ENCODE results near the gene EEF1G.
"Not testable (repeated sequence)": the region's sequence is repeated elsewhere in the genome, so short reads cannot be mapped to it uniquely, and the experiment has no call there.

Gene EEF1G

DNA sequence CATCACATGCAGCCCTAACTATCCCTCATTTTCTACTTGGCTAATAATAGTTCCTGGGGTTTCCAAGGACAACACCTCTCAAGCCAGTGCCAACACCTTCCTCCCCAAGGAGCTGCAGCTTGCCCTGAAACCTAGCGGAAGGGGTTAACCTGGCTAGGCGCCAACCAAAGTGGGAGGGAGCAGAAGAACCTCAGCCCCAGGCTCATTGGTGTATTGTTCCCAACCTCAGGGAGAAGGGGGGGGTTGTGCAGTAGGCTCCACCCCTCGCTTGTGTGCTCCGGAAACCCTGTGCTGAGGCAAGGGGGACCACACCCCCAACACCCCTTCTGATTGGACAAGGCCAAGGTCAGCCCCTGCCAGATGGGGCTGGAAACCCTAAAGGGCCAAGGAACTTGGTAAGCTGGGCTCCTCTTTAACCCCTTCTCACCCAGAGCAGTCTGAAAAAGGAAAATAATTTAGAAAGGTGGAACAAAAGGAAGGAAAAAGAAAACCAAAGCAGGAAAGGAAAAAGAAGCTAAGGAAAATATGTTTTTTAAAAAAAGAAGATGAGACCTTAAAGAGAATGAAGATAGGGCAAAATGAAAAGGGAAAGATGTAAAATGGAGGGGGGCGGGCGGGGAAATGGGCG is 25.5 kb upstream of the EEF1G start:
- Mint-ChIP-seq H3K27me3 (peaks cover 2% of the 10 kb centered on the region), H3K4me1 (peaks cover 47% of the 10 kb centered on the region), H3K9me3 (no peaks in the 10 kb centered on the region), H3K36me3 (ENCODE audit: low read depth) (peaks cover 72% of the 10 kb centered on the region), H3K27ac (peak overlapping the region; percentile 94), H3K4me3 (peak overlapping the region; percentile 91)
- ATAC-seq (peak; percentile 75), DNase-seq (peak; percentile 95)

DNA sequence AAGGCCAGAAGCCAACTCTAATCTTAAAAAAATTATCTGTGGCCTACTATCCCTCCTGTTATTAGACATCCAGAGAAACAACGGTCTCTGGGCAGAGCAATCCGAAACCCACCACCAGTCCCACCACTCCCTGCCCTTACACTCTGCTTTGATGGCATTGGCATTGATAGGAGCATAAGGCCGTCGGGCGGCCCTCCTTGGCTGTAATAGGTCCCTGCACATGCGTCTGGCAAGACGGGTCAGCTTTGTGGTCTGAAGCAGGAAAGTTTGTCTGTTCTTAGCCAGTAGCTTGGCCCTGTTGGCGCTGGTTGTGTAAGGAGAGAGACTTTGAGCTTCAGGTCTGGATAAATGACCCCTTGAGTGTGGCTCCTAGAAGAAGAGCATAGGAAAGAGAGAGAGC is 21.4 kb upstream of the EEF1G start:
- H3K4me3 Mint-ChIP-seq, result no peak overlapping the region
- peaks cover 73% of the 10 kb centered on the region for H3K36me3 Mint-ChIP-seq (ENCODE audit: low read depth)
- H3K4me1 Mint-ChIP-seq, result peaks cover 63% of the 10 kb centered on the region
- H3K27me3 Mint-ChIP-seq, result peaks cover 4% of the 10 kb centered on the region
- DNase-seq (no peak), ATAC-seq (no peak)
- peak overlapping the region; percentile 54 for H3K27ac Mint-ChIP-seq
- no peaks in the 10 kb centered on the region for H3K9me3 Mint-ChIP-seq

DNA sequence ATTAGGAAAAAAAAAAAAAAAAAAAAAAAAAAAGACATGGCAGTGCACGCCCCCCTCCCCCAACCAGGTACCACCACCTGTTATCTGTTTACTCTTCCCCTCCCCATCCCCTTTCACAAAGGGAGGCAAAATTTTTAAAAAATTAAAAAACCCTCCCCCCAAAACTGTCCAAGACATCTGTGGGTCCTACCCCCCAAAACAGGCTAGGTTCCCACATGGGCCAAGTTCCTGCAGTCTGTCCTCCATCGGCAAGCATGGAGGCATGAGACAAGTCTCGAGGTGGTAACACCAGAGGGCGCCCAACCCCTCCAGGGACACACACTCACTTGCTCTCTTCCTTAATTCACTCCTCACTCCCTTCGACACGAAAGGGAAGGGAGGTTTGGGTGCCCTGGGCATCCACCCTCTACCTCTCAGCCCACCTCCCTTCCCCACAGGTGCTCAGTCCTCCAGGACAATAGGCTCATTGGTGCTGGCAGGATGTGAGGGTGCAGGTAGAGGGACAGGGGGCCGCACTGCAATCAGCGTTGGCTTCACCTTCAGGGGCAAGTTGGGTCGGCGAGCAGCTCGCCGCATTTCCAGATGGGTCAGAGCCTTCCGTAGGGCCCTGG is 19.8 kb upstream of the EEF1G start:
- ATAC-seq (peak; percentile 27), DNase-seq (peak; percentile 81)
- Mint-ChIP-seq H3K36me3 (ENCODE audit: low read depth) (peaks cover 63% of the 10 kb centered on the region), H3K9me3 (no peaks in the 10 kb centered on the region), H3K27me3 (peaks cover 4% of the 10 kb centered on the region), H3K4me1 (peaks cover 58% of the 10 kb centered on the region), H3K27ac (peak overlapping the region; percentile 84), H3K4me3 (peak overlapping the region; percentile 66)

DNA sequence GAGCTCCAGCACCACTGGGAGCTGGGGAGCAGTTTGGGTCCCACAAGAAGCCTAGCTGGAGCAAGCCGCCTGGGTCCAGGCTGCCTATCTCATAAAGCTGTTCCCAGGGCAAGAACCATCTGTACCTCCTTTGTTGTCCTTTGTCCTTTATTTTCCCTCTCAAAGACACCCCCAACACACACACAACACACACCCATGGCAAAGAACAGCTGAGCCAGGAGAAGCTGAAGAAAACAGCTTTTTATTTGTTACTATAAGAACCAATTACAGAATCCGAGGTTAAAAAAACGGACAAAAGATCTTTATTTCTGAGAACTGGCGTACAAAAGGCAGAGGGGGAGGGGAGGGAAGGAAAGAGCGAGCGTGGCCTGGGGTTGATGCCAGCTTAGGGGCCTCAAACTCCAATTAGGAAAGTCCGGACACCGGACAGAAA is 19.3 kb upstream of the EEF1G start:
- Mint-ChIP-seq H3K27ac (peak overlapping the region; percentile 92), H3K36me3 (ENCODE audit: low read depth) (peaks cover 60% of the 10 kb centered on the region), H3K4me3 (peak overlapping the region; percentile 96), H3K4me1 (peaks cover 54% of the 10 kb centered on the region), H3K9me3 (no peaks in the 10 kb centered on the region), H3K27me3 (peaks cover 4% of the 10 kb centered on the region)
- no peak for DNase-seq
- no peak for ATAC-seq

DNA sequence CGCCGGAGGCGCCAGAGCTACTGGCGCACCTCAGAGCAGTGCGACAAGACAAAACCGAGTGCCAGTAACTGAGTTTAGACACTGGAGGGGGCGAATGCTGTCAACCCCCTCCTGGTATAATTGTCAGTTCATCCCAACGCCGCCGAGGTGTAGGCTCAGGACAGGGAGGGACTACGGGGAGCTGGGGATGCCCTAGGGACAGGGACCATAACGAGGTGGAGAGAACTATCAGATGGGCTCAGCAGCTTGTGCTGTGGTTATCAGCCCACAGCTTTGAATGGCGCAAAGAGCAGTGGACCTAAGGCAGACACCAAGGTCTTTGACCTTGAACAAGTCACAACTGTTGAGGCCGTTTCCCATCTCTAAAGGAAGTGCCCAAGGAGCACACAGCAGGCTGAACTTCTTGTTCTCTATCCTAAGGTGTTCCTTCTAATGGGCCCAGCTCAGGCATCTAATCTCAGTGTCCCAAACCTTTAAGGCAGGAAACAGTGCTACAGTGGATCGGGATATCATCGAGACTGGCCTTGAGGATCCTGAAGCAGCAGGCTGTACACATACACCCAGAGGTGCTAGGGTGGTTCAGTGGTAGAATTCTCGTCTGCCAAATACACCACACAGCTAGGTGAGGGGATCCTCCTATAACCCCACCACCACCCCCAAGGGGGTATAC is 18.6 kb upstream of the EEF1G start:
- H3K4me1 Mint-ChIP-seq, result peaks cover 56% of the 10 kb centered on the region

DNA sequence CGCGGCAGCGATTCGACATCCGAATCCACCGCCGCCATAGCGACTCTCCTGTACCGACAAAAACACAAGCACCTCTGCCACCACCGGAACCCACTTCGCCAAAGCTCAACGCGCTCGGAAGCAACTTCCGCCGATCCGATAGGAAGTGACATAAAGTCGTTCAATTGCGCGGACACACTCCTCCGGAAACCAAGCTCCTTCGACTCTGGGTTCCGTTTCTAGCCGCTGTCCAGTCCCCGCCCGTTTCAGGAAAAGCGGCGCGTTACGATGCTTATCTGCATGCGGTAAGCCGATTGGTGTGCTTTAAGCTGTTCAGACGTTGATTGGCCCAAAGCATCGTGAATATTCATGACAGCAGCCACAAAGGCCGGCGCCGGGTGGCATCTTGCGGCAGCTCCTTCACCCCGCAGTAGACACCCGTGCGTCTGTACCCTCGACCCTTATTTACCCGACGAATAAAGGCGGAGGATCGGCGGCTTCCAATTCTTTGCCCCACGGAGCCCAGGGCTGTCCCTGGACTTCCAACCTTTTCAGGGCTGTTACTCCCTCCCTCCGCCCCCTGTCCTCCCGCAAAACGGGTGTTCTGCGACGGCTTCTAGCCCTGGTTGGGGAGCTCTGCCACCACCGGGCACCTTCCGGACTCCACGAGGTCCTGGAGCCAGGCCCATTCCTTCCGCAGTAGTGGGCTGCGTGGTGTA is 17.9 kb upstream of the EEF1G start, which contains the start of gene TUT1:
Gene TUT1, minus strand, starts transcription at position 76 of the 698 bp plus-strand sequence. Its CDS starts 38 bp downstream, at position 38.
- peaks cover 53% of the 10 kb centered on the region for H3K36me3 Mint-ChIP-seq (ENCODE audit: low read depth)
- no peaks in the 10 kb centered on the region for H3K9me3 Mint-ChIP-seq
- H3K27me3 Mint-ChIP-seq, result peaks cover 4% of the 10 kb centered on the region
- ATAC-seq (peak; percentile 93), DNase-seq (peak; percentile 94)
- H3K4me3 Mint-ChIP-seq, result peak within 1 kb of the TSS; percentile 96
- peak within 1 kb of the TSS; percentile 92 for H3K27ac Mint-ChIP-seq
- peaks cover 56% of the 10 kb centered on the region for H3K4me1 Mint-ChIP-seq

More for the DNA sequence above, 18.6 kb upstream of the EEF1G start:
- Mint-ChIP-seq H3K4me3 (peak overlapping the region; percentile 96), H3K27ac (peak overlapping the region; percentile 92), H3K36me3 (ENCODE audit: low read depth) (peaks cover 58% of the 10 kb centered on the region), H3K27me3 (peaks cover 4% of the 10 kb centered on the region), H3K9me3 (no peaks in the 10 kb centered on the region)
- ATAC-seq, result no peak
- DNase-seq, result peak; percentile 17

DNA sequence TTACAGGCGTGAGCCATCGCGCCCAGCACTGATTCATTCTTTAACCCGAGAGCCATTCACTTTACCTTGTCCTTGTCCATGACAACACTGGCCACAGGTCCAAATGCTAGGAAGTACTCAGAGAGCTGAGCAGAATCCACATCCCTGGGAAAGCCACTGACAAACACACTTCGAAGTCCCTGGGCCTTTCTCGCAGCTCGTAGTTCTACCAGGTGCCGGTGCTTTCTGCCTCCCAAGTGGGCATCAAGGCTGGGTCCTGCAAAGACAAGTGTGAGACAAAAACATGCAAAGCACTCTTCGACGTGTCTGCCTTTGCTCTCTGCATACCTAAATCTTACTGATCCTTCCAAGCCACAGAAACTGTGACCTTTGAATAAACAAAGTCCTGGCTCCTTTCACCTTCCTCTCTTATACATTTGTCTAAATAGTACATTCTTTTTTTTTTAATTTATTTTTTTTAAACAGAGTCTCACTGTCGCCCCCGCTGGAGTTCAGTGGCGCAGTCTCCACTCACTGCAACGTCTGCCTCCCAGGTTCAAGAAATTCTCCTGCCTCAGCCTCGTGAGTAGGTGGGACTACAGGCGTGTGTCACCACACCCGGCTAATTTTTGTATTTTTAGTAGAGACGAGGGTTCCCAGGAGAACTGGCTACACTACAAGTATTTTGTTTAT is 15.4 kb upstream of the EEF1G start:
- Mint-ChIP-seq H3K4me3 (peak overlapping the region; percentile 96), H3K27ac (peak overlapping the region; percentile 92), H3K36me3 (ENCODE audit: low read depth) (peaks cover 39% of the 10 kb centered on the region), H3K27me3 (peaks cover 4% of the 10 kb centered on the region), H3K4me1 (peaks cover 59% of the 10 kb centered on the region), H3K9me3 (no peaks in the 10 kb centered on the region)
- DNase-seq (peak; percentile 29), ATAC-seq (no peak)

DNA sequence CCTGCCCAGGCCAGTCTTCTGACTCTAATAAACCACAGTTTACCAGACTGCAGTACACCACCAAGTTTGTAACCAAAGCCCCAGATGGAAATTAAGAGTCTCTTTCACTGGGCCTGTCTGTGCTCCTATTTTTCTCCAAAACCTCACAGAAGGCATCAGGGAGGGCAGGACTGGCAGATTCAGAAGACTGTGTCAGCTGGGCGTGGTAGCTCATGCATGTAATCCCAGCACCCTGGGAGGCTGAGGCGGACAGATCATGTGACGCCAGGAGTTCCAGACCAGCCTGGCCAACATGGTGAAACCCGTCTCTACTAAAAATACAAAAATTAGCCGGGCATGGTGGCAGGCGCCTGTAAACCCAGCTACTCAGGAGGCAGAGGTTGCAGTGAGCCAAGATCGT is 11.7 kb upstream of the EEF1G start:
- not testable (repeated sequence) for H3K27ac Mint-ChIP-seq, H3K27me3 Mint-ChIP-seq, ATAC-seq, H3K9me3 Mint-ChIP-seq, H3K4me3 Mint-ChIP-seq, DNase-seq
- Mint-ChIP-seq H3K4me1 (peaks cover 24% of the 10 kb centered on the region), H3K36me3 (ENCODE audit: low read depth) (peaks cover 28% of the 10 kb centered on the region)

DNA sequence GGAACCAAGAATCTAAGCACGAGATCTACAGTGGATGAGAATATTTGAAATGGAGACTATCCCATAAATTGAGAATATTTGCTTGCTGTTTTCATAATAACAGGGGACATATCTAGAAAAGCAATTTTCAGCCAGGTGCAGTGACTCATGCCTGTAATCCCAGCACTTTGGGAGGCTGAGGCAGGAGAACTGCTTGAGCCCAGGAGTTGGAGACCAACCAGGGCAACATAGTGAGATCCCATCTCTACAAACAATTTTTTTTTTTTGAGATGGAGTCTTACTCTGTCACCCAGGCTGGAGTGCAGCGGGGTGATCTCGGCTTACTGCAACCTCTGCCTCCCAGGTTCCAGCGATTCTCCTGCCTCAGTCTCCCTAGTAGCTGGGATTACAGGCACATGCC is 8.0 kb upstream of the EEF1G start:
- not testable (repeated sequence) for H3K9me3 Mint-ChIP-seq, ATAC-seq, H3K27me3 Mint-ChIP-seq, H3K4me3 Mint-ChIP-seq, H3K27ac Mint-ChIP-seq, DNase-seq, H3K4me1 Mint-ChIP-seq
- peaks cover 20% of the 10 kb centered on the region for H3K36me3 Mint-ChIP-seq (ENCODE audit: low read depth)

DNA sequence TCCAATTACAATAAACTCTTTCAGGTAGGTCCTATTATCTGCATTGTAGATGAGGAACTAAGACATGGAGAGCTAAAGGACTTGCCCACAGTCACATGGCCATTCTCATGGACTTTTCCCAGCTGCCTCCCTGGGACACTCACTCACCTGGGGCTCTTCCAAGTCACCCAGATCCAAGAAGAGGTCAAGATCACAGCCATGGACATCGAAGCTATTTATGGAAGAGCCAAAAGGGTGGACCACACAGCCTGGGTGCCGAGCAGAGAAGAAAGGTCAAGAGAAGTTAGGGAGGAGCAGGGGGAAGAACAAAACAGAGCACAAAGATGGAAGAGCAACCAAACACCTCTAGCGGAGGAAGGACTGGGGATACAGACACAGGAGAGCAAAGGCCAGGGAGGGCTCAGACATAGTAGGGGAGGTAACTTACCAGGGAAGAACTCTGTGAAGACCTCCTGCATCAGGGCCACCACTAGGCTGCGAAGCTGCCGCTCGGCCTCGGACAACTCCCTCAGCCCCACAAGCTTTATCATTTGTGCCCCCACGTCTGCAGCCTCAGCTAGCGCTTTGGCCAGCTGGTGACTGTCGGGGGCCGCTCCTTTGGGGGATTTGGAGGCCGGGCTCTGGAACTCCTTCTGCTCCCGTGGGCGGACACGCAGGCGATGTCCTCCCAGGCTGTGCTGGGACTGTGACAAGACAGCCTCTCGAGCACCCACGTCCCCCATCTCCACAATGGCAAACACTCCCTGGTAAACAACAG is 7.4 kb upstream of the EEF1G start:
- H3K9me3 Mint-ChIP-seq, result no peaks in the 10 kb centered on the region
- no peak overlapping the region for H3K4me3 Mint-ChIP-seq
- peaks cover 19% of the 10 kb centered on the region for H3K36me3 Mint-ChIP-seq (ENCODE audit: low read depth)
- H3K4me1 Mint-ChIP-seq, result peaks cover 4% of the 10 kb centered on the region
- H3K27ac Mint-ChIP-seq, result peak overlapping the region; percentile 67
- DNase-seq (no peak), ATAC-seq (no peak)
- no peaks in the 10 kb centered on the region for H3K27me3 Mint-ChIP-seq

DNA sequence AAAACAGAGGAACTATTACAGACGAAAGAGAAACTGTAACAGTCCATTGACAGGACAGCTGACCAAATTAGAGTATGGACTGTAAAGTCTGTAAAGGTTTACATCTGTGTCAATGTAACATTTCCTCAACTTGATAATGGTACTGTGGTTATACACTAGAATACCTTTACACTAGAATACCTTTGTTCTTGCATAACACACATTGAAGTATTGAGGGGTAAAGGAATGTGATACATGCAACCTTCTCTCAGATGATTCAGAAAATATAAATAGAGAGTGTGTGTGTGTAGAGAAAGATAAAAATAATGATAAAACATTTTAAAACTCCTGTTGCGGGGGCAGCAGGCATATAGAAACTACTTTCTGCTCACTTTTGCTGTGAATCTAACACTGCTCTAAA is 5.6 kb upstream of the EEF1G start:
- no peak for DNase-seq
- Mint-ChIP-seq H3K4me1 (peaks cover 9% of the 10 kb centered on the region), H3K9me3 (no peaks in the 10 kb centered on the region), H3K27ac (no peak overlapping the region), H3K4me3 (no peak overlapping the region), H3K36me3 (ENCODE audit: low read depth) (peaks cover 22% of the 10 kb centered on the region), H3K27me3 (no peaks in the 10 kb centered on the region)
- no peak for ATAC-seq

DNA sequence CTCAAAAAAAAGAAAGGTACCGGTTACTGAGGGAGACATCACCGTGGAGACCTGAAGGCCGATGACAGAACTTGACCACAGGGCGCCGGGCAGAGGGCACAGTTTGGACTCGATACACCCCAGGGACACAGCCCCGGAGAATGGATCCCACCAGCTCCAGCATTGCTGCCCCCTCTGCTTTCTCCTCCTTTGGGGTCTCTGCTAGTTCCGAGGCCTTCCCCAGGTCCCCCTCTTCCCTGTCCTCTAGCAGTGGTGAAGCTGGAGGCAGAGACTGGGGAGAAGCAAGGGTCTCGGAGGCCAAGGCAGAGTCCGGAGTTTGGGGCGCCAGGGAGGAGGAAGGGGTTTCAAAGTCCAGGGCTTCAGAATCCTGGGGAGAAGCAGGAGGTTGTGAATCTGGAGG is 4.8 kb upstream of the EEF1G start:
- no peak overlapping the region for H3K27ac Mint-ChIP-seq
- no peak overlapping the region for H3K4me3 Mint-ChIP-seq
- peaks cover 26% of the 10 kb centered on the region for H3K36me3 Mint-ChIP-seq (ENCODE audit: low read depth)
- ATAC-seq (no peak), DNase-seq (no peak)
- H3K9me3 Mint-ChIP-seq, result no peaks in the 10 kb centered on the region
- H3K27me3 Mint-ChIP-seq, result no peaks in the 10 kb centered on the region
- peaks cover 15% of the 10 kb centered on the region for H3K4me1 Mint-ChIP-seq

DNA sequence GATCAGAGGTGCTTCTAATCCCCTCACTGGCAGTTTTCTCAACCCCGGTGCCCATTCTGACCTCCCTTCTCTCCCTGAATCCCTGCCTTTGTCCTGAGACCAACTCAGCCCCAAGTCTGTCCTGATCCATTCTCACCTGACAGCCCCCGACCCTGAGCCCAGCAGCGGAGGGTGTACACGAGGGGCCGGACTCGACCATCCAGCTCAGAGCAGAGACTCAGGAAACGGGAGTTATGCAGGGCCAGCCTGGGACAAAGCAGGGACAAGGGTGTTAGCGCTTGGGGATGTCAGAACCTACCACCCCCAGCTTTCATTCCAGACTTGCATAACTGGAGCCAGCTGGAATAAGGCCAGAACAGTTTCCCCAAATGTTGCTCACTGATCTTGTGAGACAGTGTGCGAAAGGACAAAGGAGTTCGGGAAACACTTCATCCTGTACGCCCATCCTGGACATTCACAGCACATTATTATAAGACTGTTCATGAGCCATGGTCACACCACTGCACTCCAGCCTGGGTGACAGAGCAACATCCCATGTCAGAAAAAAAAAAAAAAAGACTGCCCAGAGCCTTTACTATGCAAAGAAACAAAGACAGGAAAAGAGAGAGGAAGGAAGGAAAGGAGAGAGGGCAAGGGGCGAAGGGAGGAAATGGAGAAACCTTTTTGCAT is 3.5 kb upstream of the EEF1G start:
- Mint-ChIP-seq H3K4me1 (peaks cover 28% of the 10 kb centered on the region), H3K36me3 (ENCODE audit: low read depth) (peaks cover 37% of the 10 kb centered on the region), H3K27ac (no peak overlapping the region), H3K9me3 (no peaks in the 10 kb centered on the region), H3K27me3 (no peaks in the 10 kb centered on the region), H3K4me3 (no peak overlapping the region)
- DNase-seq (no peak), ATAC-seq (no peak)
